Neural progenitor cell (in vitro differentiated cells): ENCODE data around the gene SF3B6.

Experiments
- EZH2 ChIP-seq: fragments of 200-600 bp; sonication (generic); IDR thresholded peaks from 2 replicates; pipeline ENCODE4 v1.6.1; 2017; ENCODE audit warnings: antibody characterized with exemption, mild to moderate bottlenecking, moderate library complexity
- EZH2phosphoT487 ChIP-seq: fragments of 200-600 bp; sonication (generic); IDR thresholded peaks from 2 replicates; pipeline ENCODE4 v1.6.1; 2017; ENCODE audit warnings: antibody characterized with exemption
- TF ChIP-seq, protein P1 (sequence below): fragments of 200-600 bp; sonication (generic); IDR thresholded peaks from 2 replicates; pipeline ENCODE4 v1.5.1; 2017; ENCODE audit warnings: antibody characterized with exemption, mild to moderate bottlenecking

- TF ChIP-seq, protein P1, sequence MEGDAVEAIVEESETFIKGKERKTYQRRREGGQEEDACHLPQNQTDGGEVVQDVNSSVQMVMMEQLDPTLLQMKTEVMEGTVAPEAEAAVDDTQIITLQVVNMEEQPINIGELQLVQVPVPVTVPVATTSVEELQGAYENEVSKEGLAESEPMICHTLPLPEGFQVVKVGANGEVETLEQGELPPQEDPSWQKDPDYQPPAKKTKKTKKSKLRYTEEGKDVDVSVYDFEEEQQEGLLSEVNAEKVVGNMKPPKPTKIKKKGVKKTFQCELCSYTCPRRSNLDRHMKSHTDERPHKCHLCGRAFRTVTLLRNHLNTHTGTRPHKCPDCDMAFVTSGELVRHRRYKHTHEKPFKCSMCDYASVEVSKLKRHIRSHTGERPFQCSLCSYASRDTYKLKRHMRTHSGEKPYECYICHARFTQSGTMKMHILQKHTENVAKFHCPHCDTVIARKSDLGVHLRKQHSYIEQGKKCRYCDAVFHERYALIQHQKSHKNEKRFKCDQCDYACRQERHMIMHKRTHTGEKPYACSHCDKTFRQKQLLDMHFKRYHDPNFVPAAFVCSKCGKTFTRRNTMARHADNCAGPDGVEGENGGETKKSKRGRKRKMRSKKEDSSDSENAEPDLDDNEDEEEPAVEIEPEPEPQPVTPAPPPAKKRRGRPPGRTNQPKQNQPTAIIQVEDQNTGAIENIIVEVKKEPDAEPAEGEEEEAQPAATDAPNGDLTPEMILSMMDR = no peak
- TF ChIP-seq EZH2 = no peak
- TF ChIP-seq EZH2phosphoT487 = no peak
Measured at GRCh38 chr2:24073816-24074215, 2.3 kb downstream of the SF3B6 start.
